ENCODE measurements around the gene ZBTB38. TPM values are rescaled to one million over a fixed set of nuclear protein-coding genes. Genes with fewer than 3 reads are reported as not detected.
A peak's percentile ranks its signal among the peaks of the same experiment; 100 is the strongest.

Gene ZBTB38
- polyA plus RNA-seq, 4 donors = 48.2 to 63.0 (median 55.3) TPM

DNA sequence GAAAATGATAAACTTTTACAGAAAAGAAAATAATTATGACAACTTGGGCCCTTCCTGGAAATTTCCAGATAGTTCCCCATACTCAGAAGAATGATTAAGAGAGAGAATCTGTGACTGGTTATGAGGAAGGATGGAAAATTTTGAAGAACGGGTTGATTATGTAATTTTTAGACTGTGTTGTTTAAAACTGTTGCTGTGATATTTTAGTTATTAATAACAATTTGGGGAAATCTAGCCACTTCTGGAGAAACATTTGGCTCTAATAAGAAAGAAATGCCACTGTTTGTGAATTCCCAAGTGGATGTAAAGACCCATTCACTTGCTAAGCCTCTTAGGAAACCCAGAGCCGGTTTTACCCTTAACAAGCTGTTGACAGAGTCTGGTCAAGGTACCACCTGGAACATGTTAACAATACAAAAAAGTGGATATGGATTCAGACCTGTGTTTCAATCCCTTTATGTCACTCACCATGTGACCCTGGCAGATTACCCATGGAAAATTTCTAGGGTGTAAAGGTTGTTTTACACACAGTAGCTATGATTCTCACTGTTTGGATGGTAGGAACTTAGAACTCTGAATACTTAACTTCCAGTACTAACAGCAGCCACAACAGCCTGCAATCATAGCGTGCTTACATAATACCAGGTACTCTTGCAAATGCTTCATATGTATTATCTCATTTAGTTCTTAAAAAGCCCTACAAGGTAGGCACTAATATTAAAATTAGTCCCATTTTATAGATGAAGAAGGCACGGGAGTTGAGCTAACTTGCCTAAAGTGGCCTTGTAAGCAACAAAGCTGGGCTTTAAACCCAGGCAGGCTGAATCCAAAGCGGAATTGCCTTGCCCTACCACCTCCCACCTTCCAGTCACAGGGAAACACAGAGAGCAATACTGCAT is 32.0 kb downstream of the ZBTB38 start:
- DNase-seq (ENCODE audit: low read depth in 4 of 4, low spot score in 3 of 4) = no peak

DNA sequence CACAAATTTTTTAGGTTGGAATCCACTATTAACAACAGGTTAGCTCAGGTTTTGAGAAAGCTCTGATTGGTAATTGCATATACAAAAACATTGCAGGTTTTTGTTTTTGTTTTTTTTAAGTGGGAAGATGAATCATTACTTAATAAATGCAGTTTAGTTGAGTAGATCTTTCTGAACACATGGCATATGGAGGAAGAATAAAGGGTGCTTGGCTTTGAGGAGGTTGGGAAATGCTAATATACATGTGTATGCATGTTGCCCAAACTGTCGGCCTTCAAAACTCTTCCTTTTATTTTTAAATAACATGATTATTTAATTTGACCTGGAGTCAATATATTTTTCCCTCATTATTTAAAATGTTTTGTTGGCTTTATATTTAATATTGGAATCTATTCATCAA is 32.8 kb downstream of the ZBTB38 start:
- no peak for DNase-seq (ENCODE audit: low read depth in 4 of 4, low spot score in 3 of 4)

DNA sequence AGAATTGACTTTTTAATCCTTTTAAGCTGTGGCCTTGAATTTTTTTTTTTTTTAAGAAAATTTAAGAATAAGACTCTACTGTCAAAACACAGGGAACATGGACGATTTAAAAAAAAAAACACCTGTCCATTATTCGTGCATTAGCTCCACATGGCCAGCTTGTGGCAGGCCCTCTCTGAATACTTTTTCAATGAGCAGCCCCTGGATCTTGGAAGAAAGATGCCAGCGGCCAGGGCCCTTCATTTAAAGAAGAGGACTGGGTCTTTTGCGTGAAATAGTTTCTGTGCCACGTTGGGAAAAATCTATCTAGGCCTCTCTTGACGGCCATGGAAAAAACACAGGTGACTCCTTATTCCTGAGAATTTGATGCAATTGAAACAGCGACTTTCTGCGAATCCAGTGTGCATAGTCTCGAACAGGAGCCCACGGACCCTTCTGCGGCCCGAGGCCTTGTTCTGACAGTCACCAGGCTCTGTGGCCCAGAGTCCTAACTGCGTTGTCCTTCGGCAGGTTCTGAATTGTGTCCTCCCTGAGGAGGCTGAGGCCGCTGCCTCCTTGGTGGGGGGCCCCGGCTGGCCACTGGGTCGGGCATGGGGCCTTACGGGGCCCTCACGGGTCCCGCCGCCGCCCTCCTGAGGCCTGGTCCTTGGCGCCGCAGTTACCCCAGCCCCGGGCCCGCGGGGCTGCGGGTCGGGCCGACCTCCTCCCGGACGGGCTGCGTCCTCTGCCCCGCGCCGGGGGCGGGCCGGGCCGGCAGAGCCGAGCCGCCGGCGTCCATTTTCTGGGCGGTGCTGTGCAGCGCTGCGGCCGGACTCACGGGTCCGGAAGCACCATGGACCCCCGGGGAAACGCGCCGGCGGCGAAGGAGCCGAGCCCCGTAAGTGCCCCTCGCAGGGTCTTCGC is 33.5 kb downstream of the ZBTB38 start:
- DNase-seq (ENCODE audit: low read depth in 4 of 4, low spot score in 3 of 4) = no peak

DNA sequence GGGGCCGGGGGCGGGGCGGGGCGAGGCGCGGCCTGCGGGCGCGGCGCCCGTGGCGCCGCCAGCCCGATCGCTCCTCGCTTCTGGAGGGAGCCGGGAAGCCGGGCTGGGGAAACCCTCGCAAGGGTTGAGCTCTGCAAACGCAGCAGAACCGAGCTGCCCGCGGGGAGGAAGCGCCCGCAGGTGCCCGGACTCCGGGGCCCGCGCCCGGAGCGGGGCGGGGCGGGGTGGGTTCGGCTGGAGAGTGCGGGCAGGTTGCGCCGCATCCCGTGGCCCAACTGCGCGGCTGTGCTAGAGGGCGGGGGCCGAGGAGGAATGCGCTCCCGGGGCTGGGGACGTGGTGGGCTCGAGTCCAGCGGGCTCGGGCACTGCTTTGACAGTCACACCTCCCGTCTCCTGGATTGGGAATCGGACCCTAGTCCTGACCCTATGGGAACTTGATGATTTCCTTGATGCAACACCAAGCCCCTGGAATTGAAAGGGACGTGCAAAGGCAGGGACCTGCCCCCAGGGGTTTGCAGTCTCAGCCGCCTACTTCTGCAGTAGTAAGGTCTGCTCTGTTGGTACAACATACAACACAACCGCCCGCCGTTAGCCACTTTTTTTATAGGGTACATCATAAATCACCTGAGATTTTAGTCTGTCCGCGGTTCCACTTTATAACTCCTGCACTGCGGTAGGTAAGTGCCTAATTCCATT is 34.3 kb downstream of the ZBTB38 start:
- no peak for DNase-seq (ENCODE audit: low read depth in 4 of 4, low spot score in 3 of 4)

DNA sequence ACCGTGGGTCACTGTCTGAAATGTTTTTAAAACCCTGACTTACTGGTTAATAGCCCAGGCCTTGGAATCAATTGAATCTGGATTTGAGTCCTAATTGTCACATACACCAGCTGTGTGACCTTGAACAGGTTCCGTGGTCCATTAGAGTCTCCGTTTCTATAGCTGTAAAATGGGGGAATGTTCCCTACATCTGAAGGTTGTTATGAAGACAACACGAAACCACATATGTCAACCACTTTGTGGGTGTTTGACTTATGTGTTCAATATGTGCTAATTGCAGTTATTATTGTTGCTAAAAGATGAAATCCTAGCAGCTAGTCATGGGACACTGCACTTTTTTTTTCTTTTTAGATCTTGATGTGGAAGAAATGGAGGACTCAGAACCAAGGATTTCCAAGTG is 35.3 kb downstream of the ZBTB38 start:
- DNase-seq (ENCODE audit: low read depth in 4 of 4, low spot score in 3 of 4) = no peak

DNA sequence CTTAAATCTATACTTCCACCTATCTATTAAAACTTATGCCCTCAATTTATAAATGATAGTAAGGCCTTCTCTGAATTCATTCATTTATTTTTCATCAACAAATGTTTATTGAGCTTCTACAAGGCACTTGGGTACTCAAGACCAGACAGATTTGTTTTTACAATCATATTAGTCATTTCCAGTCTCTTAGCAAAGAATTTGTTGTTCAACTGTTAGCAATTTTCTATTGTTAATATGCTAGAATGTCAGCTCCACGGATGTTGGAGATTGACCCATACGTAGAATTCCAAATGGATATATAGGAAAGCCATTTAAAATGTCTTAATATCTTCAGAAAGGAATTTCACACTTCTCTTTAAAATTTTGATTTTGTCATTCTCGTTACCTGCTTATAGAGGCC is 36.7 kb downstream of the ZBTB38 start:
- no peak for DNase-seq (ENCODE audit: low read depth in 4 of 4, low spot score in 3 of 4)

DNA sequence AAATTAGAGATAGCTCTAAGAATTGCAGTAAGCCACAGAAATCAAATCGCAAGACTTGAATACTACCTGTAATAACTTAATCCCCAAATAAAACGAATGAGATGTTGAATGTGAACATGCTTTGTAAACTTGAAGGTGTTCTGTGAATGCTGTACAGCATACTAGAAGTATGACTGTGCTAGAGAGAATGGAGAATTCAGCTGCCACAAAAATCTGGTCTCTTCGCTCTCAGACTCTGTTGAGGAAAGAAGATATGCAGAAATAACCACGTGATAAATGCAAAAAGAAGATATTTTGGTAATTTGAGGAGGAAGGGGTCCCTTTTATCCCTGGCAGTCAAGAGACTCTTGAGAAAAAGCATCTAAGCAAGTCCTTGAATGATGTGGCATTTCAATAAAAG is 37.3 kb downstream of the ZBTB38 start:
- DNase-seq (ENCODE audit: low read depth in 4 of 4, low spot score in 3 of 4) = no peak

DNA sequence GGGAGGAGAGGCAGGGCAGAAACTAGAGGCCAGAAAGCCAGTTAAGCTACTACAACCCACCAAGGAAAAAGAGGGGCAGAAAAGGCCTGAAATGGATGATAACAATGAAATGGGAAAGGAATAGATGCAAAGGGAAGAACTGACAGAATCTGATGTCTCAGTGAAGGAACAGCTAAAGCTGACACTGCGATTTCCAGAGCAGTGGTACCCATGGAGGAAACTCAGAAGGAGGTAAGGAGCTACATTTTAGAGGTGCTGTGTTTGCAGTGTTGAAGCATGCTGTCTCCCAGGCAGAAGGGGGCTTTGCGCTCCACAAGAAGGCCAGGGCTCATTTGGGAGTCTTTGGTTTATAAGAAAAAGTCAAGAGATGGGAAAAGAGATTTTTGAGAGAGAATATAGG is 38.0 kb downstream of the ZBTB38 start:
- no peak for DNase-seq (ENCODE audit: low read depth in 4 of 4, low spot score in 3 of 4)

DNA sequence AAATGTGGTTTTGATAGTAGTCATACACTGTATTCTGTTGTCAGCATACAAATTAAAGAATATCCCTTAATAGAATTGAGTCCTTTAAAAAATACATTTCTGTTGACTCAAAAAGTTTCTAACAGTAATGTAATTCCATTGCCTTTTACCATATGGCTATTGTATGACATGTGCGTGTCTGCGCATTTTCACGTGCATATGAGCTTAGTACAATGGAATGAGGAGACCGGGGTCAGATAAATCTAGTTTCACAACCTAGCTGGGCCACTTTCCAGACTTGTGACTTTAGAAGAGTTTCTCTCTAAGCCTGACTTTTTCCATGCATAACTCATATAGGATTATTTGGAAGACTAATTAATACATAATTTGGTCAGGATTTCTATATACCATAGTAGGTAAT is 38.7 kb downstream of the ZBTB38 start:
- no peak for DNase-seq (ENCODE audit: low read depth in 4 of 4, low spot score in 3 of 4)

DNA sequence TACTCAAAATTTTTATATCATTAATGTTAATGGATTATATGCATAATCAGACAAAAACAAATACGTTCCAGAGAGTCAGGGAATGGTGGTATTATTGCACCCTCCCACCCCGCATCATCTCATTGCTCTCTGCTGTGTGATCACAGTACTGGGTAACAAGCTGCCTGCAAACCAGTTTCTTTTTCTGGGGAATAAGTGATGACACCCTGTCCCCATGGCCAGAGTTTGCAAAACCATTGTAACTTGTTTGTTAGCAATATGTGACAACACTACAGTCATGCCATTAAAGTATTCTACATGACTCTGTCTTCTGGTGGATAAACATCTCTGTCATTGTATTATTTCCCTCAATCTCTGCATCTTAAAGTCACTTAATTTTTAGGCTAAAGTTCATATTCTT is 39.5 kb downstream of the ZBTB38 start:
- no peak for DNase-seq (ENCODE audit: low read depth in 4 of 4, low spot score in 3 of 4)

DNA sequence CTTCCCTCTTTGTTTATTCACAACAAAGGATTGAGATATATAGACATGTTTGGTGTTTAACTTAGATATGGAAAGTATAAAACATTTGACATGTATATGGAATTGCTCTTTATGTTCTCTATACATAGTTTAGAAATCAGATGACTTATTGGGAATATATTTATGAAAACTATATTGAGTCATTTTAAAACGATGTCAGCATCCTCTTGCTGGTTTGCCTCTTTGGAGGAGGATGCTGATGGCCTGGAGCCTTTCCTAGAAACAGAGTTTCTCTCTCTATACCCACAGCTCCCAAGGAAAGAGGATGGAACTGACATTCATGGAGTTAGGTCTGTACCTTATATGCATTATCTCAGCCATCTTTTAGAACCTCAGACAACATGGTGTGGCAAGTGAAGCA is 40.3 kb downstream of the ZBTB38 start:
- DNase-seq (ENCODE audit: low read depth in 4 of 4, low spot score in 3 of 4) = no peak

DNA sequence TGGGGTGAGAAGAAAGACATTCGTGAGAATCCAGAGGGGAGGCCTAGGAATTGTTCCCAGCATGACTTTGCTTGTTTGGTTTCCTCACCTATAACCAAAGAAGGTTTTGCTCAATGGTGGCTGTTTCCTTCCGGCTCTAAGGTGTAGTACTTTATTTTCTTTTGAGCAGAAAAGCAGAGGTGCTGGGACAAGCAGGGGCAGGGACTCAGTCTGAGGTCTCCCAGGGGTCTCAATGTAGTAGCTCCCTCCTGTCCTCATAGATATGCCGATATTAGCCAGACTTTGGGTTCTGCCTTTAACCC is 41.6 kb downstream of the ZBTB38 start:
- no peak for DNase-seq (ENCODE audit: low read depth in 4 of 4, low spot score in 3 of 4)

DNA sequence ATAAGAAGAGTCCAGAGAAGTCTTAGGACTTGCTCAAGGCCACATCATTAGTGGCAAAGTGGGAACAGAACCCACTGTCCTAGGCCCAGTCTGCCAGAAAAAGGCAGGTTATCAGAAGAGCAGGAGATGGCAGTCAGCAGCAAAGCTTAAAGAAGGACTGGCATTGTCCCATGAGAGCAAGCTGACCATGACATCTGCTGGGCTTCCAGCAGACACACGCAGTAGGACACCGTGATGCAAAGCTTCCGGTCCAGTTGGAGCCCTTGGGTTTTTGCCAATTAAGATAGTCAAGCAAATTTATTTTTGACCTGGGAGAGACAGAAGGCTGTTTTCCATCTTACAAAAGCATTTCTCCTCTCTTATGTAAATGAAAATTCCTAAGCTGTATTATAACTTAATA is 42.1 kb downstream of the ZBTB38 start:
- DNase-seq (ENCODE audit: low read depth in 4 of 4, low spot score in 3 of 4) = no peak

DNA sequence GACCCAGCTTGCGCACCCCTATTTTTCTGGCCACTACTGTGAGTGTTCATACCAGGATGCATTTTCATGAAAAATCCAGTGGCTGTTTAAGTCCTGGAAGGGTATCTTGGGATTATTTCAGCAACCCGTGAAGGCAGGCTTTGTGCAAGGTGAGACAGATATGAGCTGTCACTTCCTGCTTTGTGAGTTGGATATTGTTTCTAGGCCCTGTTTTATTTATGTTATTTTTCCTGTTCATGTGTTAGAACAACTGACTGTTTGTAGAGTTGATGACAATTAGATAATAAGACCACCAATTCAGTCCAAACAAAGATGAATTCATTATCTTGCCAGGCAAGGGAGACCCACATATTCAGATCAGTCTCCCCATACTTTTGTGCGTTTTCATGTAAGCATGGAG is 42.5 kb downstream of the ZBTB38 start:
- no peak for DNase-seq (ENCODE audit: low read depth in 4 of 4, low spot score in 3 of 4)

DNA sequence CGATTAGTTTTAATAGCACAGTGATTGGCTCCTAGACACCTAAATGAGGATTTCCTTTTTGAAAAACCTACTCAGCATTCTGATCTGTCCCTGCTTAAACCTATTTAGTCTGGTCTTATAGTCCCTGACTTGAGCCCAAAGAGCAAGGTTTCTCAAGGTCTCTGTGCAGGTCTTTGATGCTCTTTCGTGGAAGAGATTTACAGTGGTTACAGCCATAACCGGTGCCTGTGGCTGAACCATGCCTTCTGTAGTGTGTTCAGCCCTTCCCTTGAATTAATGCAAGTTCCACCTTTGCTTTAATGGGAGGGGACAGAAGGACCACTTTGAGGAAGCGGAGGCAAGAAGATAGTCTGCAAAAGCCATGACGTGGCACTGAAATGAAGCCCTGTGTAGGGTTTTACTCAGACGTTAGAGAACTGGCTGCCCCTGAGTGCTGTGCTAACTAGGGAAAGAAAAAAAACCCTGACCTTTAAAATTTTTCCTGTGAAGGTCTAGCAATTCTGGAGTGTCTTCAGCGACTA is 43.0 kb downstream of the ZBTB38 start:
- no peak for DNase-seq (ENCODE audit: low read depth in 4 of 4, low spot score in 3 of 4)

DNA sequence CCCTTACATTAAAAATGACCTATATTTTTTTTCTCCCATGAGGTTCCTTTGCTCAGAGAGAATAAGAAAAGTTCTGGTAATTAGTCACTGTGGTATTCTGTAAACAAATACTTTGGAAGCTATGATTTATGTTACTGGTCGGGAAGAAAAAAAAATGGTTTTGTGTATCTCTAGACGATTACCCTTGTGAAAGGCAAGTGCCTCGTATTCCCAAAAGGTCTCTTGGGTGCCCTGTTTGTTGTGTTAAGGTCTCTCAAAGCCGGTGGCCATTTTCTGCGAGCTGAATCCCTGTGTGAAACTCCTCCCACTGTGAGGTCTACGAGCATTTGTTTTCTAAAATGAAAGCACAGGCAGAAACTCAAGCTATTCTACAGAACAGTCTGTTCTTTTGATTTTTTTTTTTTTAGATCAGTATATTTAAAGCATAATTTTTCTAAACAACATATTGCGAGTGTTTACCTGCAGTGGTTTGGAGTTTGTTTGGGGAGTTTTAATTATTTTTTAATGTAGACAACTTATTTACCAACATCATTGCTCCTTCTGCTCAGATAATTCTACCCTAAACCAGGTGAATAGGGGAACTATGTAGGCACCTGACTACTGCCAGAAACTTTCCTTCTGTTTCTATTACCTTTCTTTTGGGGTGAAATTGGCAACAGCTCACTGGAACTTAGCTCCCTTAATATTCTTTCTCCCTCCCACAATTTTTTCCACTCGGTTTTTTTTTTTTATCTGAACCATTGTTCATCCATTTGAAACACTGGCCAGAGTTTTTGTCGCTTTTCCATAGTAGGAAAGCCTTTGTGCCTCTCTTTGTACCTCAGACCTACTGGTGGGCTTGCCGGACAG is 44.0 kb downstream of the ZBTB38 start:
- DNase-seq (ENCODE audit: low read depth in 4 of 4, low spot score in 3 of 4) = peak in 1 of 4 donors; percentile 55

DNA sequence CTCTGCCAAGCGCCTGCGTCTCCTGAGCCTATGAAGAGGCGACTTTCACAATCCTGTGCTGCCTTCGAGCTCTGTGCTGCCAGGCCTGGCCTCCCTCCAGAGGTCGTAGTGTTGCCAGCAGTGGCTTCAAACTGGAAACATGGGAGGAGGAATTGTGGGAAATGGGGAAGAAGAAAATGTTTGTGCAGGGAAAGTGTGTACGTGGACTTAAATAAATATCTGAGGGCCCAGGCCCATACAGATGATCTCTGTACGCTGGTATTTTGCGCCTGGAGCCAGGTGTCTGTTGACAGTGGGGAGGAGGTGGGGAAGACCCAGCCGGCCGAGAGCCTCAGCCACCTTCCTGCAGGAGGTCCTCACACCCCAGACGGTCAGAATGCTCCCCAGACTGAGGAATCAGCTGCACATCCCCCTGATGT is 44.6 kb downstream of the ZBTB38 start:
- DNase-seq (ENCODE audit: low read depth in 4 of 4, low spot score in 3 of 4) = no peak

DNA sequence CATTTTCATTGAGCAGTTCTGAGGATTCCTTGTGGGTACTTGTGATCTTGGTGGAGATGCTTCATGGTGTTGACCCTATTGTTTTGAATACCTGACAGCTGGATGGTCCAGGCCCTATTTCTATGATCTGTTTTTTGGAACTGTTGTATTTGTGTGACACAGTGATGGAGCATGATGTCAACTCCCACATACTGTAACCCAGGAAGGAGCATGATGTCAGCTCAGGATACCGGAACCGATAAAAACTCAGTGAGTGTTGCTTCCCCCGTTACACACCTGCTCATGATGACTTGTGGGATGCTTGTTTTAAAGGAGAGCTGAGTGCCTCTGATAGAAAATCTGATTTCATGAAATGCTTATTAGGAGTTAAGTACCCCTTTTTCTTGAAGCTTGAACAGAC is 45.1 kb downstream of the ZBTB38 start:
- DNase-seq (ENCODE audit: low read depth in 4 of 4, low spot score in 3 of 4) = no peak

DNA sequence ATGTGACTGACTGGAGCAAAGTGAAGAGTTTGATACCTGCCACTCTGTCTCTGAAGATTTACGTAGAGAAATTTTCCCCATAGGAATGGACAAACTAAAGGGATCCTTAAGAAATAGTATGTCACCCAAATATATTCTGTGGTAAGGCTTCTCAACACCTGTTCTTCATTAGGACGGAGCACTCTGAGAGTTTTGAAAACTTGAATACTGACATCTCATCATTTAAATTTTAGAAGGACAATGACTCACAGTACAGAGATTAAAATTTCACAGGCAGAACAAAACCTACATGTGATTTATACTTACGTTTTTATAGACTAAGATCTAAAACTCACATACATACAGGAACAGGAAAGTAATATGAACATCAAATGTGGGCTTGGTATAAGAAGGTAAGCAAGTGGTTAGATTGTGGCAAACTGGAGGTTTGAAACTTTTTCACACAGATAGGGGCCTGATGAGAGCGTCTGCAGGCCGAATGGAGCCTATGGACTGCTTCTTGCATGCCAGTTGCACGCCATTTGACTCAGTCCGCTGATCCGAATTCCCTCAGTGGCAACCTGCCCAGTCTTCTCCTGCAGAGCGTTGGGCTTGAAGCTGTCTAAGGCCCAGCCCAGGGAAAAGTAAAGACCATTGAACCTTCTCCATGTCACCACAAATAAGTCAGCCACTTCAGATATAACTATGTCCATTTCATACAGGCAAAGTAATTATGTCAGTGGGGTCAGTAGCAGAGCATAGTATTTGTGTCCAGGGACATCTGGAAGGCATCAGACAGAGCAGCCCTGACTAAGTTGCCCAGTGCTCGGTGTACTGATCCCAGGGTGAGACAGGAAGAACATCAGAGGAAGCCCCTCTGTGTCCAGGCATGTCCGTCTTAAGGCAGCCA is 45.7 kb downstream of the ZBTB38 start:
- DNase-seq (ENCODE audit: low read depth in 4 of 4, low spot score in 3 of 4) = no peak

All from left renal pelvis (tissue), 4 donors.